Endothelial cell of umbilical vein (primary cell): ENCODE data around the gene MTX1. TPM values are rescaled to one million over a fixed set of nuclear protein-coding genes. Genes with fewer than 3 reads are reported as not detected.
A peak's percentile ranks its signal among the peaks of the same experiment; 100 is the strongest.

Experiments used
- BruUV-seq: library from RNA; stranded (reverse); fragments of 400-500 nt; replicated peaks from 2 replicates; lab custom pipeline; 2021; lab: Mats Ljungman, UMichigan
- CTCF ChIA-PET: fragments of 300-600, 350-600 bp; sonication (Branson Sonifier 250); formaldehyde crosslinking; loops from one replicate; lab custom pipeline; 2021; ENCODE audit warnings: antibody characterized with exemption, inconsistent platforms; lab: Charles Lee
- POLR2A ChIA-PET: fragments of 300-600, 350-600 bp; sonication (Branson Sonifier 250); formaldehyde crosslinking; loops from one replicate; lab custom pipeline; 2021; ENCODE audit warnings: antibody characterized with exemption, inconsistent platforms; lab: Charles Lee
- DNase-seq: peaks from one replicate; pipeline ENCODE4 v3.0.0-alpha.2; 2011; ENCODE audit warnings: low read depth, low spot score
- FAIRE-seq: peaks from 2 replicates; lab custom pipeline; 2011; peaks lifted over from hg19 to GRCh38; lab: Jason Lieb, UNC
- H2AFZ ChIP-seq: 2 replicates; pipeline ENCODE4 v1.6.0; 2012; ENCODE audit warnings: low read depth, low read length, control low read depth, inconsistent platforms
- H3K27ac ChIP-seq: 2 replicates; pipeline ENCODE4 v1.5.1; 2011; ENCODE audit warnings: low read depth, mild to moderate bottlenecking, control low read depth, low read length, moderate library complexity; ENCODE audit not compliant: insufficient read depth
- H3K27me3 ChIP-seq, 2 experiments: 2 replicates each; pipeline versions ENCODE4 v1.6.0 to v1.6.1; 2011; ENCODE audit warnings: low read length in 2 of 2, mixed read lengths in 1 of 2; ENCODE audit not compliant: control insufficient read depth in 2 of 2, insufficient read depth in 2 of 2
- H3K36me3 ChIP-seq, 2 experiments: 2 replicates in 1 of 2; 3 replicates in 1 of 2; pipeline ENCODE4 v1.5.1; 2011; ENCODE audit warnings: low read length in 2 of 2, mild to moderate bottlenecking in 1 of 2, moderate library complexity in 1 of 2; ENCODE audit not compliant: control insufficient read depth in 2 of 2, insufficient read depth in 2 of 2; ENCODE audit errors: extremely low read depth in 1 of 2
- H3K4me1 ChIP-seq: 3 replicates; pipeline ENCODE4 v1.5.1; 2011; ENCODE audit warnings: mild to moderate bottlenecking, low read length; ENCODE audit not compliant: control insufficient read depth, insufficient read depth; ENCODE audit errors: extremely low read depth
- H3K4me2 ChIP-seq: 2 replicates; pipeline ENCODE4 v1.6.1; 2011; ENCODE audit warnings: low read length, control low read depth, mixed read lengths; ENCODE audit not compliant: insufficient read depth
- H3K4me3 ChIP-seq, 3 experiments: fragments of 200-600 bp in 1 of 3; sonication (generic), shearing (Covaris generic) in 1 of 3; replicated peaks in 1 of 3; 2 replicates each; pipeline ENCODE4 v1.5.1; 2011 to 2016; ENCODE audit warnings: control low read depth in 3 of 3, low read length in 3 of 3, mild to moderate bottlenecking in 2 of 3, inconsistent platforms in 1 of 3, low read depth in 1 of 3, moderate library complexity in 1 of 3; ENCODE audit not compliant: insufficient read depth in 1 of 3
- H3K79me2 ChIP-seq: 2 replicates; pipeline ENCODE4 v1.6.0; 2012; ENCODE audit warnings: low read length, inconsistent platforms; ENCODE audit not compliant: control insufficient read depth, insufficient read depth
- H3K9ac ChIP-seq: replicated peaks from 2 replicates; pipeline ENCODE3; 2011; ENCODE audit warnings: low read length, control low read depth; ENCODE audit not compliant: insufficient read depth; ENCODE audit errors: extremely low read depth
- H3K9me1 ChIP-seq: replicated peaks from 3 replicates; pipeline ENCODE4 v1.6.0; 2011; ENCODE audit warnings: mild to moderate bottlenecking, low read length; ENCODE audit not compliant: control insufficient read depth, insufficient read depth; ENCODE audit errors: extremely low read depth
- H3K9me3 ChIP-seq: replicated peaks from 2 replicates; pipeline ENCODE4 v1.5.1; 2012; ENCODE audit warnings: low read length, inconsistent platforms; ENCODE audit not compliant: control insufficient read depth, insufficient read depth
- H4K20me1 ChIP-seq: replicated peaks from 2 replicates; pipeline ENCODE3; 2011; ENCODE audit warnings: mild to moderate bottlenecking, low read length; ENCODE audit not compliant: control insufficient read depth, insufficient read depth; ENCODE audit errors: extremely low read depth
- EZH2 ChIP-seq: IDR thresholded peaks from 2 replicates; pipeline ENCODE4 v1.6.1; 2012; ENCODE audit warnings: borderline replicate concordance, low read depth, mild to moderate bottlenecking, moderate library complexity, low read length, inconsistent platforms; ENCODE audit not compliant: severe bottlenecking
- FOS ChIP-seq: IDR thresholded peaks from 2 replicates; pipeline ENCODE4 v1.6.1; 2011; ENCODE audit warnings: mild to moderate bottlenecking, low read length, moderate library complexity, borderline replicate concordance; ENCODE audit not compliant: insufficient read depth
- GATA2 ChIP-seq: IDR thresholded peaks from 2 replicates; pipeline ENCODE4 v1.7.0; 2011; ENCODE audit warnings: low read depth, mild to moderate bottlenecking, moderate library complexity, mixed read lengths, low read length; ENCODE audit not compliant: insufficient read length, insufficient read depth
- JUN ChIP-seq: IDR thresholded peaks from 2 replicates; pipeline ENCODE4 v1.6.1; 2011; ENCODE audit warnings: borderline replicate concordance, low read depth; ENCODE audit not compliant: insufficient read length, insufficient read depth
- MYC ChIP-seq: IDR thresholded peaks from one replicate; pipeline ENCODE4 v1.6.1; 2011; ENCODE audit warnings: mild to moderate bottlenecking, low read depth, low read length
- POLR2A ChIP-seq: IDR thresholded peaks from 2 replicates; pipeline ENCODE4 v1.6.1; 2012; ENCODE audit warnings: low read depth, mild to moderate bottlenecking, control low read depth, low read length
- POLR2AphosphoS5 ChIP-seq: IDR thresholded peaks from 2 replicates; pipeline ENCODE4 v1.6.1; 2012; ENCODE audit warnings: low read depth, mild to moderate bottlenecking, control low read depth, low read length, moderate library complexity; ENCODE audit not compliant: insufficient read depth
- dilution Hi-C: fragments of 300-500 bp; cut with MboI; formaldehyde crosslinking; loops from one replicate; pipeline ENCODE4 v1.15.0; 2019; ENCODE audit warnings: low sequenced_read_pairs; ENCODE audit not compliant: extremely low pct_ligation_motif_present
- intact Hi-C: fragments of 100-400 bp; cut with micrococcal nuclease; formaldehyde crosslinking; loops from one replicate; pipeline ENCODE4 v1.10.0; 2022
- polyA plus RNA-seq, 4 experiments: library from polyadenylated mRNA; depleted of rRNA in 3 of 4; stranded (reverse) in 3 of 4; unstranded in 1 of 4; fragments of >200 nt; gene quantifications; 2 replicates each; pipeline versions ENCODE4 v1.2.1 to v1.2.3, GENCODE V29; 2011 to 2012; ENCODE audit warnings: missing spikeins in 1 of 4
- total RNA-seq: library from RNA; stranded (reverse); gene quantifications from 2 replicates; pipeline ENCODE4 v1.2.3, GENCODE V29; 2021
- TF ChIP-seq, protein P1 (sequence below), 2 donors: IDR thresholded peaks; 1 replicate in 1 of 2; 2 replicates in 1 of 2; pipeline ENCODE4 v1.5.1; 2011; ENCODE audit warnings: low read length in 2 of 2, mild to moderate bottlenecking in 2 of 2, moderate library complexity in 2 of 2, control low read depth in 1 of 2, inconsistent platforms in 1 of 2, low read depth in 1 of 2; ENCODE audit not compliant: insufficient read depth in 1 of 2; ENCODE audit errors: extremely low read depth in 1 of 2
- TF ChIP-seq, protein P2 (sequence below): IDR thresholded peaks from 2 replicates; pipeline ENCODE4 v1.6.1; 2011; ENCODE audit not compliant: insufficient read depth, insufficient read length

MTX1 gene
- total and polyA plus RNA-seq, 2 donors (not counting 3 experiments of a cell fraction or from before 2014, with no cell fraction given), result 53.0 to 109 TPM

DNA sequence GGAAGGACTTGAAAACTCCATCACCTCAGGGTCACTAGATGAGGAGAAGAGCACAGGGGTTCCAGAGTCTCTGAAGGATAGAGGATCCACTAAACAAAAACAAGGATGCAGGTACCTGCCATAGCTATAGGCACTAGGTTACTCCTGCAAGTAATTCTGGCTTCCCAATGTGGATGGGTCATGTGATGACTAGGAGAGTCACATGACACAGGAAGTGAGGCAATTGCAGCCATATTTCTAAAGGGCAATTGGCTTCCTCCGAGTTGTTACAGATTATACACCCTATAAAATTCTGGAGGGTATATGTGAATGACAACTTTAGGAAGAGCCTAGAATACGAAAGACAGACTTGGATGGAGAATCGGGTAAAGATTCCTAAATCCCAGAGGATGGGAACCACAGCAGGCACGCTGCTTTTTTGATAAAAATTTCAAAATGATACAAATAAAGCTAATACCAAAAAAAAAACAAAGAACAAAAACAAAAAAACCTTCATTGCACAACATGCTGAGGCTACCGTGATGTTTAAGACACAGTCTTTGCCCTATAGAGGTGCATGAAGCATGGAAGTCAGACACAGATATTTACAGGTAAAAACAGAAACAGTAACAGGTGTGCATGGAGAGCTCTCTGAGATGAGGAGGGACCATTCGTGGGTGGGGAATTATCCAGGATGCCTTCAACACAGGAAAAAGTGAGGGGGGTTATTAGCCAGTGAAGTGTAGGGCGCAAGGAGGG, 10.5 kb downstream of the MTX1 start:
- H3K27ac ChIP-seq, result no peak overlapping the region
- peak; percentile 59 for DNase-seq
- no TSS peak for BruUV-seq

DNA sequence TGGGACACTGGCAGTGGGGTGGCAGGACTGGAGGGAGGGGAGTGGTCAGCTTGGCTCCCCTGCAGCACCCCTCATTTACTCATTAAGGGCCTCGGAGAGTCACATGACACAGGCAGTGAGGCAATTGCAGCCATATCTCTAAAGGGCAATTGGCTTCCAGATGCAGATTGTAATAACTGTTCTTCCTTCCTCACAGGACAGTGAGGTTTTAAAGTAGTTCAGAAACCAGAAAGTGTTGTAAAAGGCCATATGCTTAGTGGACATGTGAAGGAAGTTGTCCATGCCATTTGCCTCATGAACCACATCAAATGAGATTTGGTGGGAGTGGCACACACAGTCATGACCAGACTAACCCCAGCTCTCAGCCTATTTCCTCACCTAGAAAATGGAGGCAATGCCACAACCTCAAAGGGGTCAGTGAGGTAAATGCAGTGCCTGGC, 11.1 kb downstream of the MTX1 start:
- CTCF ChIA-PET, result interaction anchor here (1.0 to 1.7 kb wide), 2 partner anchors 12 to 47 kb away, joined by 3 to 7 read pairs; partner anchors contain the start of genes KRTCAP2 and THBS3
- TF ChIP-seq, protein P1, sequence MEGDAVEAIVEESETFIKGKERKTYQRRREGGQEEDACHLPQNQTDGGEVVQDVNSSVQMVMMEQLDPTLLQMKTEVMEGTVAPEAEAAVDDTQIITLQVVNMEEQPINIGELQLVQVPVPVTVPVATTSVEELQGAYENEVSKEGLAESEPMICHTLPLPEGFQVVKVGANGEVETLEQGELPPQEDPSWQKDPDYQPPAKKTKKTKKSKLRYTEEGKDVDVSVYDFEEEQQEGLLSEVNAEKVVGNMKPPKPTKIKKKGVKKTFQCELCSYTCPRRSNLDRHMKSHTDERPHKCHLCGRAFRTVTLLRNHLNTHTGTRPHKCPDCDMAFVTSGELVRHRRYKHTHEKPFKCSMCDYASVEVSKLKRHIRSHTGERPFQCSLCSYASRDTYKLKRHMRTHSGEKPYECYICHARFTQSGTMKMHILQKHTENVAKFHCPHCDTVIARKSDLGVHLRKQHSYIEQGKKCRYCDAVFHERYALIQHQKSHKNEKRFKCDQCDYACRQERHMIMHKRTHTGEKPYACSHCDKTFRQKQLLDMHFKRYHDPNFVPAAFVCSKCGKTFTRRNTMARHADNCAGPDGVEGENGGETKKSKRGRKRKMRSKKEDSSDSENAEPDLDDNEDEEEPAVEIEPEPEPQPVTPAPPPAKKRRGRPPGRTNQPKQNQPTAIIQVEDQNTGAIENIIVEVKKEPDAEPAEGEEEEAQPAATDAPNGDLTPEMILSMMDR (IDR thresholded peaks at IDR 0.05; ENCODE audit: extremely low read depth in 1 of 2, insufficient read depth in 1 of 2, low read depth in 1 of 2, low read length in 2 of 2), result no peak
- TF ChIP-seq GATA2 (no peak), POLR2A (no peak), MYC (no peak), FOS (no peak), EZH2 (no peak), POLR2AphosphoS5 (no peak), JUN (no peak)
- TF ChIP-seq, protein P2, sequence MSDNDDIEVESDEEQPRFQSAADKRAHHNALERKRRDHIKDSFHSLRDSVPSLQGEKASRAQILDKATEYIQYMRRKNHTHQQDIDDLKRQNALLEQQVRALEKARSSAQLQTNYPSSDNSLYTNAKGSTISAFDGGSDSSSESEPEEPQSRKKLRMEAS, result no peak
- Histone ChIP-seq H3K9me3 (no peaks in the 10 kb centered on the region), H2AFZ (peak overlapping the region; percentile 71), H3K9me1 (no peaks in the 10 kb centered on the region), H3K27ac (no peak overlapping the region), H3K4me3 (no peak overlapping the region), H3K9ac (no peak overlapping the region), H3K4me1 (peaks cover 5% of the 10 kb centered on the region), H3K4me2 (no peak overlapping the region), H3K36me3 (peaks cover 0 to 4% of the 10 kb centered on the region in 2 experiments), H3K27me3 (no peaks in the 10 kb centered on the region), H4K20me1 (no peaks in the 10 kb centered on the region), H3K79me2 (no peaks in the 10 kb centered on the region)
- intact Hi-C loops, result no loop called here
- POLR2A ChIA-PET, result no interaction called here
- FAIRE-seq (no peak), DNase-seq (no peak)
- no TSS peak for BruUV-seq
- dilution Hi-C loops, result no loop called here

More for the DNA sequence above, 10.5 kb downstream of the MTX1 start:
- Histone ChIP-seq H3K4me3 (no peak overlapping the region), H3K27me3 (no peaks in the 10 kb centered on the region), H2AFZ (peak overlapping the region; percentile 71), H3K9ac (no peak overlapping the region), H3K4me1 (no peaks in the 10 kb centered on the region), H3K9me3 (no peaks in the 10 kb centered on the region), H3K36me3 (peaks cover 0 to 4% of the 10 kb centered on the region in 2 experiments), H3K79me2 (no peaks in the 10 kb centered on the region), H4K20me1 (no peaks in the 10 kb centered on the region), H3K9me1 (no peaks in the 10 kb centered on the region), H3K4me2 (no peak overlapping the region)
- intact Hi-C loops (no loop called here), dilution Hi-C loops (no loop called here)
- ChIA-PET CTCF (interaction anchor here (0.8 to 1.7 kb wide), 3 partner anchors 8 to 46 kb away, joined by 3 to 7 read pairs (median 4); partner anchors contain the start of genes KRTCAP2 and THBS3), POLR2A (no interaction called here)
- TF ChIP-seq POLR2A, result no peak
- TF ChIP-seq, protein P2, result peak; percentile 69
- peak; percentile 87 for FAIRE-seq
